Naive thymus-derived CD4-positive, alpha-beta T cell (primary cell): Measurements from ENCODE around the gene SPTSSB. TPM values are rescaled to one million over a fixed set of nuclear protein-coding genes. Genes with fewer than 3 reads are reported as not detected.

ENCODE experiments used
- ATAC-seq: fragments of 150-1000 bp; cut with Tn5 transposase; 2 replicates; pipeline ENCODE4 v1.10.0; 2021; ENCODE audit warnings: mild to moderate bottlenecking, moderate library complexity
- CTCF ChIA-PET: fragments of 350-600 bp; sonication (Branson Sonifier 250); formaldehyde crosslinking; loops from one replicate; lab custom pipeline; 2021; ENCODE audit warnings: antibody characterized with exemption; lab: Charles Lee
- POLR2A ChIA-PET: fragments of 350-600 bp; sonication (Branson Sonifier 250); formaldehyde crosslinking; loops from one replicate; lab custom pipeline; 2021; ENCODE audit warnings: antibody characterized with exemption, inconsistent platforms; lab: Charles Lee
- DNase-seq, 9 donors: peaks; one replicate each; pipeline versions ENCODE4 v3.0.0 to v3.0.0-alpha.2; 2020 to 2022; ENCODE audit warnings: mixed read lengths in 1 of 9
- H3K27ac ChIP-seq: one replicate; pipeline ENCODE4 v1.7.0; 2013; ENCODE audit warnings: mild to moderate bottlenecking, low read depth, low read length, moderate library complexity
- H3K27me3 ChIP-seq, 2 donors: one replicate each; pipeline ENCODE4 v1.7.0; 2013; ENCODE audit warnings: low read length in 2 of 2, mild to moderate bottlenecking in 2 of 2, moderate library complexity in 2 of 2; ENCODE audit not compliant: control insufficient read depth in 2 of 2, insufficient read depth in 2 of 2
- H3K36me3 ChIP-seq, 3 experiments: 1 replicate in 2 of 3; 2 replicates in 1 of 3; pipeline ENCODE4 v1.7.0; 2013; ENCODE audit warnings: low read length in 3 of 3, mild to moderate bottlenecking in 3 of 3, moderate library complexity in 1 of 3; ENCODE audit not compliant: insufficient read depth in 3 of 3, control insufficient read depth in 2 of 3
- H3K4me1 ChIP-seq, 2 donors: one replicate each; pipeline ENCODE4 v1.7.0; 2013; ENCODE audit warnings: low read length in 2 of 2, mild to moderate bottlenecking in 2 of 2, moderate library complexity in 1 of 2; ENCODE audit not compliant: control insufficient read depth in 2 of 2, insufficient read depth in 2 of 2
- H3K4me3 ChIP-seq: 2 replicates; pipeline ENCODE4 v1.7.0; 2013; ENCODE audit warnings: mild to moderate bottlenecking, low read length
- H3K9me3 ChIP-seq, 3 experiments: 1 replicate in 2 of 3; 2 replicates in 1 of 3; pipeline ENCODE4 v1.7.0; 2013; ENCODE audit warnings: low read length in 3 of 3; ENCODE audit not compliant: control insufficient read depth in 2 of 3
- H3K27ac Mint-ChIP-seq, 9 donors: one replicate each; pipeline ENCODE4 v1.8.0; 2020 to 2022; ENCODE audit warnings: mixed read lengths in 9 of 9, mild to moderate bottlenecking in 8 of 9, moderate library complexity in 5 of 9, inconsistent platforms in 2 of 9
- H3K27me3 Mint-ChIP-seq, 5 donors: one replicate each; pipeline ENCODE4 v1.8.0; 2021 to 2022; ENCODE audit warnings: mixed read lengths in 5 of 5, mild to moderate bottlenecking in 1 of 5
- H3K36me3 Mint-ChIP-seq, 5 donors: one replicate each; pipeline ENCODE4 v1.8.0; 2020 to 2022; ENCODE audit warnings: mixed read lengths in 5 of 5, mild to moderate bottlenecking in 3 of 5, inconsistent platforms in 1 of 5
- H3K4me1 Mint-ChIP-seq, 7 donors: one replicate each; pipeline ENCODE4 v1.8.0; 2020 to 2022; ENCODE audit warnings: mixed read lengths in 7 of 7, mild to moderate bottlenecking in 3 of 7, inconsistent platforms in 1 of 7
- H3K4me3 Mint-ChIP-seq, 10 donors: one replicate each; pipeline ENCODE4 v1.8.0; 2020 to 2022; ENCODE audit warnings: mild to moderate bottlenecking in 10 of 10, mixed read lengths in 10 of 10, moderate library complexity in 6 of 10, inconsistent platforms in 2 of 10
- H3K9me3 Mint-ChIP-seq, 11 donors: one replicate each; pipeline ENCODE4 v1.8.0; 2020 to 2022; ENCODE audit warnings: mixed read lengths in 11 of 11, mild to moderate bottlenecking in 4 of 11, inconsistent platforms in 1 of 11, moderate library complexity in 1 of 11
- intact Hi-C, 2 donors: fragments of 100-400 bp; cut with micrococcal nuclease; formaldehyde crosslinking; loops; one replicate each; pipeline ENCODE4 v1.15.1; 2023
- polyA plus RNA-seq, 2 donors: library from polyadenylated mRNA; unstranded; fragments of 300-500 nt; fragmentation: Illumina TruSeq; gene quantifications; one replicate each; pipeline ENCODE4 v1.2.3, GENCODE V29; 2021
- total RNA-seq, 6 experiments: library from RNA in 5 of 6; stranded (reverse) in 5 of 6; gene quantifications; 1 replicate in 5 of 6; 2 replicates in 1 of 6; pipeline ENCODE4 v1.2.3 and lab custom pipeline; 2021 to 2026

The SPTSSB gene
- total and polyA plus RNA-seq, 7 experiments from 2014 or later, result 0.34 to 1.6 TPM; not detected in 5

GRCh38 chr3:161310649-161311423 lies 60.5 kb downstream of the SPTSSB start:
- ChIA-PET CTCF (interaction anchor here (0.8 to 1.8 kb wide), 3 partner anchors 9 to 102 kb away, joined by 3 to 5 read pairs (median 5); no protein-coding TSS in a partner anchor), POLR2A (interaction anchor here (0.9 kb wide), 1 partner anchor 61 kb away, joined by 3 read pairs; no protein-coding TSS in a partner anchor)
- Histone ChIP-seq H3K27ac (peak overlapping the region; percentile 25), H3K27me3 (no peaks in the 10 kb centered on the region), H3K9me3 (no peaks in the 10 kb centered on the region), H3K4me1 (peaks cover 43 to 50% of the 10 kb centered on the region in 2 donors), H3K4me3 (no peak overlapping the region), H3K36me3 (no peaks in the 10 kb centered on the region)
- H3K27me3 Mint-ChIP-seq, result peaks cover 0 to 68% (median 0%) of the 10 kb centered on the region in 5 donors
- peak in 8 of 9 donors; percentile 39 to 77 (median 66) for DNase-seq
- intact Hi-C loops, result loop anchor here (1.0 to 5.0 kb wide), 8 partner anchors 38 to 556 kb away; partner anchors contain the start of gene NMD3 (in 2 of the 2)
- H3K9me3 Mint-ChIP-seq, result peaks cover 0 to 27% (median 6%) of the 10 kb centered on the region in 11 donors
- peak overlapping the region; percentile 33 to 85 (median 59) for H3K27ac Mint-ChIP-seq
- ATAC-seq, result peak; percentile 87
- H3K4me1 Mint-ChIP-seq, result peaks cover 25 to 85% (median 67%) of the 10 kb centered on the region in 7 donors
- H3K36me3 Mint-ChIP-seq, result peaks cover 0 to 16% (median 0%) of the 10 kb centered on the region in 5 donors
- peak overlapping the region; percentile 40 to 75 (median 64) for H3K4me3 Mint-ChIP-seq

- no peak overlapping the region for H3K27ac Mint-ChIP-seq
Measured at GRCh38 chr3:161305095-161305991, 66.0 kb downstream of the SPTSSB start.

DNA sequence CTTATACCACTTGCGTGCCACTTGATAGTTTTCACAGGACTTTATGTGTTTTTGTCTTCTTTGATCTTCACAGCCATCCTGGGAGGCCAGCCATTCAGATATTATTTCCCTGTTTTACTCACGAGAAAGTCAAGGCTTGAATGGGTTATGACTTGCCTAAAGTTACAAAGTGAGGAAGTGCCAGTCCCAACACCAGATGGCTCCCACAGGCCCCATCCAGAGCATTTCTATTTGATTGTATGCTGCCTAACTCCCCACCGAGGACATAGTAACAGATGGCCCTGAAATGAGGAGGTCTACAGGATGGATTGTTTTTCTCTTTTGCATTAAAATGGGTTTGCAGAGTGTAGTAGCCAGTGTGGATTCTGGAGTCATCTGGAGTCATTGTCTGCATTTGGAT lies 74.5 kb downstream of the SPTSSB start:
- Mint-ChIP-seq H3K4me1 (no peaks in the 10 kb centered on the region), H3K27ac (no peak overlapping the region), H3K9me3 (peaks cover 4 to 40% (median 22%) of the 10 kb centered on the region in 11 donors), H3K36me3 (peaks cover 5 to 20% (median 13%) of the 10 kb centered on the region in 5 donors), H3K4me3 (no peak overlapping the region), H3K27me3 (peaks cover 0 to 26% (median 0%) of the 10 kb centered on the region in 5 donors)
- H3K27ac ChIP-seq, result no peak overlapping the region
- DNase-seq (no peak), ATAC-seq (no peak)
- H3K4me3 ChIP-seq, result no peak overlapping the region
- H3K4me1 ChIP-seq, result no peaks in the 10 kb centered on the region
- no peaks in the 10 kb centered on the region for H3K27me3 ChIP-seq
- intact Hi-C loops, result no loop called here
- CTCF ChIA-PET, result no interaction called here
- POLR2A ChIA-PET, result no interaction called here
- H3K36me3 ChIP-seq, result no peaks in the 10 kb centered on the region
- H3K9me3 ChIP-seq, result peaks cover 0 to 27% (median 11%) of the 10 kb centered on the region in 3 experiments

More at GRCh38 chr3:161305095-161305991, 66.0 kb downstream of the SPTSSB start:
- peaks cover 0 to 21% (median 8%) of the 10 kb centered on the region in 11 donors for H3K9me3 Mint-ChIP-seq
- ChIA-PET CTCF (interaction anchor here (0.6 to 3.0 kb wide), 12 partner anchors 12 to 117 kb away, joined by 3 to 11 read pairs (median 3); no protein-coding TSS in a partner anchor), POLR2A (interaction anchor here (0.6 kb wide), 1 partner anchor 742 kb away, joined by 3 read pairs; no protein-coding TSS in a partner anchor)
- no peaks in the 10 kb centered on the region for H3K9me3 ChIP-seq
- peaks cover 0 to 70% (median 0%) of the 10 kb centered on the region in 5 donors for H3K27me3 Mint-ChIP-seq
- H3K36me3 Mint-ChIP-seq, result peaks cover 0 to 11% (median 0%) of the 10 kb centered on the region in 5 donors
- intact Hi-C loops, result loop anchor here (1.0 kb wide), 2 partner anchors 67 to 104 kb away; no protein-coding TSS in a partner anchor
- H3K27ac ChIP-seq, result no peak overlapping the region
- DNase-seq (peak in 5 of 9 donors; percentile 21 to 41 (median 25)), ATAC-seq (peak; percentile 51)
- no peaks in the 10 kb centered on the region for H3K27me3 ChIP-seq
- peaks cover 18 to 20% of the 10 kb centered on the region in 2 donors for H3K4me1 ChIP-seq
- H3K4me1 Mint-ChIP-seq, result peaks cover 4 to 49% (median 38%) of the 10 kb centered on the region in 7 donors
- no peak overlapping the region for H3K4me3 ChIP-seq
- H3K36me3 ChIP-seq, result no peaks in the 10 kb centered on the region
- H3K4me3 Mint-ChIP-seq, result no peak overlapping the region

DNA sequence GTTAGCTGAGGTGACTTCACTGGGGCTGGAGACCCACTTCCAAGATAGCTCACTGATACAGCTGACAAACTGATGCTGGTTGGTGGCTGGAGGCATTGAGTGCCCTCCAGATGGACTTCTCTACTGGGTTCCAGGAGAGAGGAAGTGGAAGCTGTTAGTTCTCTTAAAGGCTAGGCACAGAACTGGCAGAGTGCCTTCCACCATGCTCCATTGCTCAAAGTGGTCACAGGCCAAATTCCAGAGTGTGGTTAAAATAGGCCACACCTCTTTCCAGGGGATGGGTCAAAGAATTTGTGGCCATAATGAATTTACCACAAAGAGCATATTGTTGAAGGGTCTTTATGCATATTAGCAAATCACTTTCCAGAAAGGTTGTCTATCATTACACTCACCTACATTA lies 76.0 kb downstream of the SPTSSB start:
- Histone ChIP-seq H3K4me3 (no peak overlapping the region), H3K4me1 (no peaks in the 10 kb centered on the region), H3K27me3 (no peaks in the 10 kb centered on the region), H3K9me3 (peaks cover 0 to 27% (median 11%) of the 10 kb centered on the region in 3 experiments), H3K36me3 (no peaks in the 10 kb centered on the region), H3K27ac (no peak overlapping the region)
- no peak for ATAC-seq
- no peak for DNase-seq
- ChIA-PET POLR2A (no interaction called here), CTCF (interaction anchor here (0.7 kb wide), 1 partner anchor 12 kb away, joined by 3 read pairs; no protein-coding TSS in a partner anchor)
- no peaks in the 10 kb centered on the region for H3K4me1 Mint-ChIP-seq
- H3K4me3 Mint-ChIP-seq, result no peak overlapping the region
- peaks cover 9 to 23% (median 13%) of the 10 kb centered on the region in 5 donors for H3K36me3 Mint-ChIP-seq
- peaks cover 0 to 20% (median 0%) of the 10 kb centered on the region in 5 donors for H3K27me3 Mint-ChIP-seq
- peaks cover 4 to 34% (median 19%) of the 10 kb centered on the region in 11 donors for H3K9me3 Mint-ChIP-seq
- H3K27ac Mint-ChIP-seq, result no peak overlapping the region
- intact Hi-C loops, result no loop called here

Other genes starting within 250 kb of the SPTSSB start
- 10 to 100 TPM; 37.3 to 52.6 (median 40.7) TPM for gene NMD3, start 150.2 kb downstream of the SPTSSB start, total RNA-seq
- gene NMD3, start 150.2 kb downstream of the SPTSSB start, polyA plus RNA-seq, result 10 to 100 TPM; 39.8 to 47.8 TPM
- not detected for gene OTOL1, start 125.3 kb upstream of the SPTSSB start, total RNA-seq
- gene OTOL1, start 125.3 kb upstream of the SPTSSB start, polyA plus RNA-seq, result not detected